CD4-positive, alpha-beta T cell (primary cell): ENCODE data around the gene NCAN. TPM values are rescaled to one million over a fixed set of nuclear protein-coding genes. Genes with fewer than 3 reads are reported as not detected.

Source experiments
- ATAC-seq: fragments of 200-7000 bp; cut with Tn5 transposase; one replicate; pipeline ENCODE4 v1.10.0; 2022; ENCODE audit warnings: mild to moderate bottlenecking; ENCODE audit not compliant: poor library complexity
- CTCF ChIA-PET: fragments of 350-600 bp; sonication (Branson Sonifier 250); formaldehyde crosslinking; loops from one replicate; lab custom pipeline; 2021; ENCODE audit warnings: antibody characterized with exemption, inconsistent platforms; lab: Charles Lee
- POLR2A ChIA-PET: fragments of 350-600 bp; sonication (Branson Sonifier 250); formaldehyde crosslinking; loops from one replicate; lab custom pipeline; 2021; ENCODE audit warnings: antibody characterized with exemption, inconsistent platforms; lab: Charles Lee
- DNase-seq, 14 experiments: peaks; one replicate each; pipeline ENCODE4 v3.0.0-alpha.2; 2013 to 2020; ENCODE audit warnings: mixed read lengths in 2 of 14
- H3K27ac ChIP-seq, 2 donors: one replicate each; pipeline versions ENCODE4 v1.5.1 to v1.7.0; 2013; ENCODE audit warnings: low read length in 2 of 2, low read depth in 1 of 2, mild to moderate bottlenecking in 1 of 2
- H3K27me3 ChIP-seq, 2 experiments: 1 replicate in 1 of 2; 2 replicates in 1 of 2; pipeline versions ENCODE4 v1.6.1 to v1.7.0; 2013; ENCODE audit warnings: low read length in 2 of 2, control low read depth in 1 of 2, mild to moderate bottlenecking in 1 of 2, moderate library complexity in 1 of 2; ENCODE audit not compliant: insufficient read depth in 2 of 2, control insufficient read depth in 1 of 2
- H3K36me3 ChIP-seq: one replicate; pipeline ENCODE4 v1.6.1; 2013; ENCODE audit warnings: low read length, control low read depth; ENCODE audit not compliant: insufficient read depth
- H3K4me1 ChIP-seq: one replicate; pipeline ENCODE4 v1.6.1; 2013; ENCODE audit warnings: low read length, control low read depth; ENCODE audit not compliant: insufficient read depth
- H3K4me3 ChIP-seq: one replicate; pipeline ENCODE4 v1.5.1; 2013; ENCODE audit warnings: mild to moderate bottlenecking, low read length, moderate library complexity
- H3K9me3 ChIP-seq, 2 experiments: 1 replicate in 1 of 2; 2 replicates in 1 of 2; pipeline versions ENCODE4 v1.6.1 to v1.7.0; 2013; ENCODE audit warnings: low read length in 2 of 2, mild to moderate bottlenecking in 2 of 2, control low read depth in 1 of 2, moderate library complexity in 1 of 2; ENCODE audit not compliant: control insufficient read depth in 1 of 2, insufficient read depth in 1 of 2
- H3K27ac Mint-ChIP-seq: one replicate; pipeline ENCODE4 v1.8.0; 2020; ENCODE audit warnings: mixed read lengths
- H3K27me3 Mint-ChIP-seq: one replicate; pipeline ENCODE4 v1.8.0; 2021; ENCODE audit warnings: mixed read lengths
- H3K36me3 Mint-ChIP-seq: one replicate; pipeline ENCODE4 v1.8.0; 2021; ENCODE audit warnings: low read depth, mixed read lengths
- H3K4me1 Mint-ChIP-seq: one replicate; pipeline ENCODE4 v1.8.0; 2021; ENCODE audit warnings: low read depth, mixed read lengths
- H3K4me3 Mint-ChIP-seq: one replicate; pipeline ENCODE4 v1.8.0; 2020; ENCODE audit warnings: mild to moderate bottlenecking, mixed read lengths
- H3K9me3 Mint-ChIP-seq: one replicate; pipeline ENCODE4 v1.8.0; 2020; ENCODE audit warnings: mixed read lengths
- intact Hi-C, 2 experiments: fragments of 100-400 bp; cut with DNase I in 1 of 2; cut with micrococcal nuclease in 1 of 2; formaldehyde crosslinking; loops; one replicate each; pipeline versions ENCODE4 v1.15.1 to v1.9.0; 2023 to 2025; cut with DNase I, micrococcal nuclease
- total RNA-seq, 174 experiments: library from RNA in 2 of 174; stranded (reverse) in 2 of 174; gene quantifications; one replicate each; pipeline ENCODE4 v1.2.3 and lab custom pipeline; 2021 to 2026
- TF ChIP-seq, protein P1 (sequence below): fragments of 200-600 bp; IDR thresholded peaks from one replicate; pipeline ENCODE4 v1.8.0; 2022; ENCODE audit warnings: antibody characterized with exemption, mild to moderate bottlenecking

NCAN gene
- total RNA-seq, 2 experiments from 2014 or later, result not detected

DNA sequence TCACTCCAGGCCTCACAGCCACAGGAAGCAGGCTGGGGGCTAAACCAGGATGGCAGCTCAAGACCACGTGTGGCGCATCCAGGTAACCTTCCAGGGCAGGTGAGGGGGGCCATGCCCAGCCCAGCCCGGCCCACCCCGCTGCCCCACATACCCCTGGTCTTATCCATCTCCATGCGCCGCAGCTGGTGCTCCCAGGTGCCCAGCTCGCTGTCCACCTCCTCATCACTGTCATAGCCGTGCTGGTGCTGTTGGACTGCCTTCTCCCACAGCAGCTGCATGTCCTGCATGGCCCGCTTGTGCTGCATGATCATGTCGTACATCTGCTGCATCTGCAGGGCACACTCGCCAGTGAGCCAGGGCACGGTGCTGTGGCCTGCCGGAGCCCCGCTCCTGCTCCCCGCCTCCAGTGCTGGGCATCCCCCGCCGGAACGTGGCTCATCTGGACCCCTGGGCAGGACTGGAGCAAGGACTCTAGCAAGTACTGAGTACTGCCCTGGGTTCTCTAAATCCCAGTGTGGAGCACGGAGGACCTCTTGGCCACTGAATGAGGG, 67.4 kb downstream of the NCAN start:
- Histone ChIP-seq H3K4me3 (no peak overlapping the region), H3K9me3 (no peaks in the 10 kb centered on the region), H3K27ac (no peak overlapping the region), H3K27me3 (peaks cover 0 to under 1% of the 10 kb centered on the region in 2 experiments), H3K4me1 (no peaks in the 10 kb centered on the region), H3K36me3 (peaks cover 62% of the 10 kb centered on the region)
- Mint-ChIP-seq H3K36me3 (peaks cover 74% of the 10 kb centered on the region), H3K27me3 (peaks cover 3% of the 10 kb centered on the region), H3K4me3 (no peak overlapping the region), H3K9me3 (no peaks in the 10 kb centered on the region), H3K4me1 (no peaks in the 10 kb centered on the region), H3K27ac (no peak overlapping the region)
- DNase-seq (no peak), ATAC-seq (no peak)
- TF ChIP-seq, protein P1, sequence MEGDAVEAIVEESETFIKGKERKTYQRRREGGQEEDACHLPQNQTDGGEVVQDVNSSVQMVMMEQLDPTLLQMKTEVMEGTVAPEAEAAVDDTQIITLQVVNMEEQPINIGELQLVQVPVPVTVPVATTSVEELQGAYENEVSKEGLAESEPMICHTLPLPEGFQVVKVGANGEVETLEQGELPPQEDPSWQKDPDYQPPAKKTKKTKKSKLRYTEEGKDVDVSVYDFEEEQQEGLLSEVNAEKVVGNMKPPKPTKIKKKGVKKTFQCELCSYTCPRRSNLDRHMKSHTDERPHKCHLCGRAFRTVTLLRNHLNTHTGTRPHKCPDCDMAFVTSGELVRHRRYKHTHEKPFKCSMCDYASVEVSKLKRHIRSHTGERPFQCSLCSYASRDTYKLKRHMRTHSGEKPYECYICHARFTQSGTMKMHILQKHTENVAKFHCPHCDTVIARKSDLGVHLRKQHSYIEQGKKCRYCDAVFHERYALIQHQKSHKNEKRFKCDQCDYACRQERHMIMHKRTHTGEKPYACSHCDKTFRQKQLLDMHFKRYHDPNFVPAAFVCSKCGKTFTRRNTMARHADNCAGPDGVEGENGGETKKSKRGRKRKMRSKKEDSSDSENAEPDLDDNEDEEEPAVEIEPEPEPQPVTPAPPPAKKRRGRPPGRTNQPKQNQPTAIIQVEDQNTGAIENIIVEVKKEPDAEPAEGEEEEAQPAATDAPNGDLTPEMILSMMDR, result no peak
- POLR2A ChIA-PET, result no interaction called here
- intact Hi-C loops, result no loop called here
- CTCF ChIA-PET, result no interaction called here

DNA sequence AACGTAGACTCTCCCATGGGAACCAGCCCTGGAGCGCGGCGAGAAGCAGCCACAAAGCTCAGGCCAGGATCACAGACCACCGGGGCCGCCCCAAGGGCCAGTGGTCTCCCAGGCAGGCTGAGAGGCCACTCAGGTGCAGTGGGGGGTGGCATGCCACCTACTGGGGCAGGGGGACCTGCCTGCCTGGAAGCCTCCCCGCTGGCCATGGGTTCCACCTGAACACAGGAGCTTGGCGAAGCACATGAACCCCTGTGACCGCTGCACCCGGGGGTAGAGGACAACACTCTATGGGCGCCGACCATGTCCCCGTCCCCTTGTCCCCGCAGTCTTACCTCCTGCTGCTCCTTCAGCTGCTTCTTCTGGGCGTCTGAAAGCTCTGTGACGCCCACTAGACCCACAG, 68.1 kb downstream of the NCAN start:
- peaks cover 81% of the 10 kb centered on the region for H3K36me3 Mint-ChIP-seq

DNA sequence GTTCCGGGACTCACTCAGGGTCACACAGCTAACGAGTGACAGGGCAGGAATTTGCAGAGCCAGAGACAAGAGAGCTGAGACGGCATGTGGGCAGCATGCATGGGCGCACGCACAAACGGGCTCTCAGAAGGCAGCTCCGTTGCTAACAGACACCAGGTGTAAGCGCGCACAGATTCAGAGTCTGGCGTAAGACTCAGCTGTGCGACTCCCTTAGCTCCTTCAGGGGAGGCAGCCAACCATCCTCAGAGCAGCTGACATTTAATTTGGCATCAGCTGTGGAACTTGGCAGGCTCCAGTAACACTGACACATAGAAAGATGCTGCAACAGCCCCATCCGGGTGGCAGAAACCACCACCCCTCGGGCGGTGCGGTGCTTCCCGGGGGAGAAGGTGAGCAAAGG, 68.8 kb downstream of the NCAN start:
- ATAC-seq (no peak), DNase-seq (no peak)
- TF ChIP-seq, protein P1, result no peak
- Mint-ChIP-seq H3K36me3 (peaks cover 85% of the 10 kb centered on the region), H3K4me1 (no peaks in the 10 kb centered on the region), H3K4me3 (no peak overlapping the region), H3K27ac (no peak overlapping the region), H3K9me3 (no peaks in the 10 kb centered on the region), H3K27me3 (no peaks in the 10 kb centered on the region)
- Histone ChIP-seq H3K9me3 (peaks cover 0 to 5% of the 10 kb centered on the region in 2 experiments), H3K27ac (no peak overlapping the region), H3K27me3 (no peaks in the 10 kb centered on the region), H3K36me3 (peaks cover 64% of the 10 kb centered on the region), H3K4me1 (no peaks in the 10 kb centered on the region), H3K4me3 (no peak overlapping the region)
- intact Hi-C loops, result no loop called here
- CTCF ChIA-PET, result no interaction called here
- POLR2A ChIA-PET, result no interaction called here

More for the DNA sequence above, 68.1 kb downstream of the NCAN start:
- Histone ChIP-seq H3K27ac (no peak overlapping the region), H3K4me1 (no peaks in the 10 kb centered on the region), H3K4me3 (no peak overlapping the region), H3K27me3 (no peaks in the 10 kb centered on the region), H3K9me3 (peaks cover 0 to 3% of the 10 kb centered on the region in 2 experiments), H3K36me3 (peaks cover 65% of the 10 kb centered on the region)
- ATAC-seq, result no peak
- no peaks in the 10 kb centered on the region for H3K9me3 Mint-ChIP-seq
- intact Hi-C loops, result no loop called here
- TF ChIP-seq, protein P1, result no peak
- ChIA-PET POLR2A (no interaction called here), CTCF (no interaction called here)
- no peak overlapping the region for H3K4me3 Mint-ChIP-seq
- H3K27ac Mint-ChIP-seq, result no peak overlapping the region
- no peaks in the 10 kb centered on the region for H3K27me3 Mint-ChIP-seq
- DNase-seq, result no peak
- no peaks in the 10 kb centered on the region for H3K4me1 Mint-ChIP-seq
